Neuronal stem cell (in vitro differentiated cells): ENCODE data around the gene TMBIM6.

ENCODE experiments used
- DNase-seq: peaks from one replicate; pipeline ENCODE4 v3.0.0-alpha.2; 2013; ENCODE audit warnings: low spot score
- H2AFZ ChIP-seq: one replicate; pipeline ENCODE4 v1.6.1; 2013; ENCODE audit warnings: mild to moderate bottlenecking, low read length, inconsistent platforms
- H2AK5ac ChIP-seq: 2 replicates; pipeline ENCODE4 v1.6.1; 2013; ENCODE audit warnings: low read depth, mild to moderate bottlenecking, inconsistent platforms, low read length, moderate library complexity, mixed read lengths
- H2BK120ac ChIP-seq: 2 replicates; pipeline ENCODE4 v1.6.1; 2013; ENCODE audit warnings: low read depth, mild to moderate bottlenecking, inconsistent platforms, low read length, moderate library complexity, mixed read lengths
- H2BK12ac ChIP-seq: one replicate; pipeline ENCODE4 v1.6.1; 2013; ENCODE audit warnings: low read length, inconsistent platforms
- H2BK15ac ChIP-seq: 2 replicates; pipeline ENCODE4 v1.6.1; 2013; ENCODE audit warnings: mild to moderate bottlenecking, low read length, inconsistent platforms, mixed read lengths
- H2BK5ac ChIP-seq: one replicate; pipeline ENCODE4 v1.6.1; 2013; ENCODE audit warnings: inconsistent platforms, mild to moderate bottlenecking, low read length, moderate library complexity
- H3K14ac ChIP-seq: one replicate; pipeline ENCODE4 v1.6.1; 2013; ENCODE audit warnings: low read length, inconsistent platforms
- H3K18ac ChIP-seq: 2 replicates; pipeline ENCODE4 v1.6.1; 2013; ENCODE audit warnings: low read length, inconsistent platforms
- H3K23ac ChIP-seq: 2 replicates; pipeline ENCODE4 v1.6.1; 2013; ENCODE audit warnings: low read depth, mild to moderate bottlenecking, mixed read lengths, low read length, inconsistent platforms; ENCODE audit not compliant: poor library complexity
- H3K27ac ChIP-seq: replicated peaks from 3 replicates; pipeline ENCODE4 v1.5.1; 2013; ENCODE audit warnings: low read length, inconsistent platforms
- H3K27me3 ChIP-seq, 3 experiments: 2 replicates each; pipeline ENCODE4 v1.6.1; 2013; ENCODE audit warnings: low read length in 3 of 3, mild to moderate bottlenecking in 2 of 3, inconsistent platforms in 1 of 3, low read depth in 1 of 3, mixed read lengths in 1 of 3, moderate library complexity in 1 of 3; ENCODE audit not compliant: control insufficient read depth in 3 of 3, insufficient read depth in 3 of 3
- H3K36me3 ChIP-seq, 2 donors: replicated peaks in 1 of 2; 2 replicates each; pipeline ENCODE4 v1.6.1; 2013; ENCODE audit warnings: low read length in 2 of 2; ENCODE audit not compliant: control insufficient read depth in 2 of 2, insufficient read depth in 2 of 2
- H3K4ac ChIP-seq: 2 replicates; pipeline ENCODE4 v1.6.1; 2013; ENCODE audit warnings: inconsistent platforms, mild to moderate bottlenecking, low read length, moderate library complexity
- H3K4me1 ChIP-seq, 2 donors: 1 replicate in 1 of 2; 2 replicates in 1 of 2; pipeline ENCODE4 v1.6.1; 2013; ENCODE audit warnings: low read length in 2 of 2, low read depth in 1 of 2; ENCODE audit not compliant: control insufficient read depth in 2 of 2, insufficient read depth in 1 of 2
- H3K4me2 ChIP-seq: one replicate; pipeline ENCODE4 v1.6.1; 2013; ENCODE audit warnings: mild to moderate bottlenecking, low read length, inconsistent platforms; ENCODE audit not compliant: insufficient read depth, poor library complexity, severe bottlenecking
- H3K4me3 ChIP-seq, 2 donors: 2 replicates each; pipeline ENCODE4 v1.5.1; 2013; ENCODE audit warnings: low read length in 2 of 2, mild to moderate bottlenecking in 2 of 2, inconsistent platforms in 1 of 2, moderate library complexity in 1 of 2
- H3K79me1 ChIP-seq: one replicate; pipeline ENCODE4 v1.6.1; 2013; ENCODE audit warnings: low read depth, mild to moderate bottlenecking, inconsistent platforms, low read length, moderate library complexity
- H3K9ac ChIP-seq: one replicate; pipeline ENCODE4 v1.6.1; 2013; ENCODE audit warnings: mild to moderate bottlenecking, low read depth, low read length, inconsistent platforms; ENCODE audit not compliant: poor library complexity
- H3K9me3 ChIP-seq, 2 donors: replicated peaks in 1 of 2; 2 replicates each; pipeline versions ENCODE3 to v1.6.1; 2013; ENCODE audit warnings: low read length in 2 of 2, mild to moderate bottlenecking in 2 of 2, inconsistent platforms in 1 of 2, low read depth in 1 of 2, mixed read lengths in 1 of 2, moderate library complexity in 1 of 2; ENCODE audit not compliant: control insufficient read depth in 2 of 2, insufficient read depth in 1 of 2
- H4K8ac ChIP-seq: one replicate; pipeline ENCODE4 v1.6.1; 2013; ENCODE audit warnings: low read depth, mild to moderate bottlenecking, inconsistent platforms, low read length, moderate library complexity
- H4K91ac ChIP-seq: one replicate; pipeline ENCODE4 v1.6.1; 2013; ENCODE audit warnings: low read length, low read depth, mild to moderate bottlenecking, inconsistent platforms; ENCODE audit not compliant: poor library complexity
- WGBS, 2 donors: extraction: QIAGEN DNeasy Blood & Tissue Kit; methylation state at CpG; one replicate each; pipeline ENCODE4 v1.1.7; 2013; ENCODE audit warnings: missing lambda C conversion rate in 2 of 2, mixed read lengths in 1 of 2; ENCODE audit not compliant: insufficient read length in 2 of 2, insufficient replicate concordance in 1 of 2; ENCODE audit errors: extremely low coverage in 2 of 2; 5-methylcytosine and 5-hydroxymethylcytosine counted together

Gene TMBIM6

GRCh38 chr12:49792181-49792970 is 51.0 kb downstream of the TMBIM6 start:
- Histone ChIP-seq H3K9me3 (peaks cover 0 to 7% of the 10 kb centered on the region in 2 donors), H3K4me3 (no peak overlapping the region), H3K4ac (no peak overlapping the region), H4K91ac (no peak overlapping the region), H2AFZ (no peak overlapping the region), H3K27ac (no peak overlapping the region), H3K36me3 (peaks cover 9 to 72% of the 10 kb centered on the region in 2 donors), H3K4me2 (no peak overlapping the region), H3K4me1 (peaks cover 0 to 11% of the 10 kb centered on the region in 2 donors), H3K23ac (peak overlapping the region; percentile 85), H3K14ac (peak overlapping the region; percentile 31), H2BK12ac (no peak overlapping the region), H2BK15ac (no peak overlapping the region), H3K18ac (peak overlapping the region; percentile 48), H2BK5ac (peak overlapping the region; percentile 53), H4K8ac (peak overlapping the region; percentile 65), H3K79me1 (no peaks in the 10 kb centered on the region), H3K9ac (peak overlapping the region; percentile 21), H3K27me3 (no peaks in the 10 kb centered on the region), H2AK5ac (no peak overlapping the region), H2BK120ac (no peak overlapping the region)
- no CpG with 5 or more reads among the region's 20 CpGs for WGBS, 2 donors
- no peak for DNase-seq

DNA sequence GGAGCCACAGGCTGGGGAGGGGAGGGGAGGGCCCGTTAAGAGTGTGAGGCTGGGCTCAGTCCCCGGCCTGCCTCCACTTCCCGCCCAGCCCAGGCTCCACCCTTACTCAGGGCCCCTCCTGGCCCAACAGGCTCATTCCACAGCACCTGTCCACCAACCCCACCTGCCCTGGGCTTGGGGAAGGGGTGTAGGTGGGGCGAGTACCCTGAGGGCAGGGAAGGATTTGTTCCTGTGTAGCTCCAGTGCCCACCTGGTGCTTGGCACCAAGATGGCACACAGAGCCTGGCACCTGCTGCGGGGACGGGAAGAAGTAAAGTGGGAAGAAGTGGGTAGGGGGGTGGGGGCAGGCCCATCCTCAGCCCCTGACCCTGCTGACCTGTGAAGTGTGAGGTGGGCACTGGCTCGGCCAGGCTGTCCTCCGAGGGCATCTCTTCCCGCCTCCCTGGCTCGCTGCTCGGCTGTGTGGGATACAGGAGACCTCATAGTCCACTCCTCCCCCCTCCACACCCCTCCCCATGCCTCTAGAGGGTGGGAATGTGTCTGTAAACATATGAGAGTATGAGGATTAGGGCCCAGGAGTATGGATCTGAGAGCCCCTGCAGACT is 51.7 kb downstream of the TMBIM6 start:
- Histone ChIP-seq H2BK15ac (no peak overlapping the region), H3K4me2 (no peak overlapping the region), H2BK120ac (no peak overlapping the region), H4K91ac (no peak overlapping the region), H3K4me3 (no peak overlapping the region), H3K18ac (peak overlapping the region; percentile 13), H2BK5ac (peak overlapping the region; percentile 11), H3K79me1 (no peaks in the 10 kb centered on the region), H4K8ac (no peak overlapping the region), H2BK12ac (no peak overlapping the region), H3K27ac (no peak overlapping the region), H3K9me3 (no peaks in the 10 kb centered on the region), H3K14ac (no peak overlapping the region), H3K23ac (peak overlapping the region; percentile 43), H2AK5ac (no peak overlapping the region), H2AFZ (no peak overlapping the region), H3K4ac (no peak overlapping the region), H3K9ac (no peak overlapping the region), H3K27me3 (no peaks in the 10 kb centered on the region), H3K4me1 (peaks cover 0 to 11% of the 10 kb centered on the region in 2 donors), H3K36me3 (peaks cover 15 to 79% of the 10 kb centered on the region in 2 donors)
- no peak for DNase-seq
- no CpG with 5 or more reads among the region's 11 CpGs for WGBS, 2 donors

- Histone ChIP-seq H3K27me3 (no peaks in the 10 kb centered on the region), H3K23ac (no peak overlapping the region), H3K4ac (no peak overlapping the region), H4K8ac (no peak overlapping the region), H3K4me1 (peaks cover 0 to 11% of the 10 kb centered on the region in 2 donors), H3K36me3 (peaks cover 19 to 84% of the 10 kb centered on the region in 2 donors), H2AFZ (no peak overlapping the region), H2BK12ac (no peak overlapping the region), H3K27ac (no peak overlapping the region), H2BK15ac (no peak overlapping the region), H3K14ac (no peak overlapping the region), H2BK5ac (no peak overlapping the region), H3K9ac (no peak overlapping the region), H2AK5ac (no peak overlapping the region), H3K18ac (no peak overlapping the region), H3K4me2 (no peak overlapping the region), H4K91ac (no peak overlapping the region), H3K79me1 (no peaks in the 10 kb centered on the region), H2BK120ac (no peak overlapping the region), H3K4me3 (no peak overlapping the region), H3K9me3 (no peaks in the 10 kb centered on the region)
- no CpG with 5 or more reads among the region's 9 CpGs for WGBS, 2 donors
- no peak for DNase-seq
These were observed 52.3 kb downstream of the TMBIM6 start for GRCh38 chr12:49793620-49794019.

GRCh38 chr12:49794021-49794420 is 52.7 kb downstream of the TMBIM6 start:
- Histone ChIP-seq H4K91ac (no peak overlapping the region), H2AFZ (no peak overlapping the region), H3K79me1 (no peaks in the 10 kb centered on the region), H3K4me2 (no peak overlapping the region), H4K8ac (no peak overlapping the region), H3K4ac (no peak overlapping the region), H3K4me1 (peaks cover 0 to 13% of the 10 kb centered on the region in 2 donors), H2BK15ac (no peak overlapping the region), H3K4me3 (no peak overlapping the region), H3K36me3 (peaks cover 19 to 88% of the 10 kb centered on the region in 2 donors), H3K9me3 (no peaks in the 10 kb centered on the region), H2BK12ac (no peak overlapping the region), H3K23ac (no peak overlapping the region), H2AK5ac (no peak overlapping the region), H2BK120ac (no peak overlapping the region), H2BK5ac (no peak overlapping the region), H3K27me3 (no peaks in the 10 kb centered on the region), H3K14ac (no peak overlapping the region), H3K9ac (no peak overlapping the region), H3K27ac (no peak overlapping the region), H3K18ac (no peak overlapping the region)
- WGBS, 2 donors = no CpG with 5 or more reads among the region's 5 CpGs
- DNase-seq = no peak
